ENCODE results near the gene TWIST2.
A peak's percentile ranks its signal among the peaks of the same experiment; 100 is the strongest.

TWIST2 gene

DNA sequence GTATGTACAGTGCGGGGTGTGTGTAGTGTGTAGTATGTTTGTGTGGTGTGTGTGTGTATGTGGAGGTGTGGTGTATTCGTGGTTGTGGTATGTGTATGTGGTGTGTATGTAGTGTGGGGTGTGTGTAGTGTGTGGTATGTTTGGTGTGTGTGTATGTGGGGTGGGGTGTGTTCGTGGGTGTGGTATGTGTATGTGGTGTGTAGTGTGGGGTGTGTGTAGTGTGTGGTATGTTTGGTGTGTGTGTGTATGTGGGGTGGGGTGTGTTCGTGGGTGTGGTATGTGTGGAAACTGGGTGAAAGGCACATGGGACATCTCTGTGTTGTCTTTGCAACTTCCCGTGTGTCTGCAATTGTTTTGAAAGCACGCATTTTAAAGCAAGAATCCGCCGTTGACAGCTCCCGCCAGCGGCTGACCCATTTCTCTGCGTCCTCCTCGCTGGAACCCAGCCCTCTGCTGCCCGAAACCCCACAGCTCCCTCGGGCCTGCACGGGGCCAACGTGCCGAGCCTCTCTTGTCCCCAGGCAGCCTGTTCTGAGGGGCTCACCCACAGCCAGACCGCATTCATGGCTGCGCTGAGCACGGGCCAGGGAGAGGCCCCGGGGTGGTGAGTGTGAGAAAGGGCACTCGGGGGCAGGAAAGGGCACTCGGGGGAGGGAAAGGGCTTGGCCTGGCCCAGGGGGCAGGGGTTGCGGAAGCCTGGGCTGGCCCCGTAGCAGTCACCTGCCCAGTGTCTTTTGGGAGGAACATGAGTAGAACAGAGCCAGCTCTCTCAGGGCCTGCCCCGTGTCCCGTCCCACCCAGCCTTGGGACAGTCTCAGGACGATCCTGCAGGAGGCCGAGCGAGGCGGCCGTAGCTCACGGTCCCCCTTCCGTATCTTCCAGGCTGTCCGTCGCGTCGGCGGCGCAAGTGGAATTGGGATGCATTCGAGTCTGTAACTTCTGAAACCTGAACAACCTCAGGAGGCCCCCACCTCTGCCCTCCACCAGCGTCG is 61.4 kb downstream of the TWIST2 start:
- TF ChIP-seq CREB1 (IDR thresholded peaks at IDR 0.05; ENCODE audit: low read depth) = no peak
- no peak for TF ChIP-seq RAD21 (IDR thresholded peaks at IDR 0.05; ENCODE audit: low read depth)
- TF ChIP-seq USF1 (IDR thresholded peaks at IDR 0.05) = no peak
- TF ChIP-seq FOXM1 (IDR thresholded peaks at IDR 0.05; ENCODE audit: borderline replicate concordance, low read depth) = no peak
- TF ChIP-seq CEBPB (IDR thresholded peaks at IDR 0.05) = no peak
- TF ChIP-seq EGR1 (IDR thresholded peaks at IDR 0.05) = no peak
- TF ChIP-seq, protein P1, sequence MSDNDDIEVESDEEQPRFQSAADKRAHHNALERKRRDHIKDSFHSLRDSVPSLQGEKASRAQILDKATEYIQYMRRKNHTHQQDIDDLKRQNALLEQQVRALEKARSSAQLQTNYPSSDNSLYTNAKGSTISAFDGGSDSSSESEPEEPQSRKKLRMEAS (IDR thresholded peaks at IDR 0.05) = no peak
- TF ChIP-seq TAF1 (IDR thresholded peaks at IDR 0.05; ENCODE audit: low read depth) = no peak
- no peak for TF ChIP-seq TCF12 (IDR thresholded peaks at IDR 0.05; ENCODE audit: low read depth)
- no peak for TF ChIP-seq EP300 (IDR thresholded peaks at IDR 0.05; ENCODE audit: borderline replicate concordance)
- no peak for TF ChIP-seq ZBTB7A (IDR thresholded peaks at IDR 0.05; ENCODE audit: low read depth)
- no peak for TF ChIP-seq NFIC (IDR thresholded peaks at IDR 0.05)
- TF ChIP-seq REST (IDR thresholded peaks at IDR 0.05; ENCODE audit: low read depth) = no peak
- no peak for TF ChIP-seq TEAD4 (IDR thresholded peaks at IDR 0.05)

GRCh38 chr2:238910751-238911351 is 63.0 kb downstream of the TWIST2 start:
- TF ChIP-seq RAD21 (IDR thresholded peaks at IDR 0.05; ENCODE audit: low read depth) = peak; percentile 23; the same call in 1 of the 2 replicates
- TF ChIP-seq EP300 (IDR thresholded peaks at IDR 0.05; ENCODE audit: borderline replicate concordance) = peak; percentile 90
- no peak for TF ChIP-seq REST (IDR thresholded peaks at IDR 0.05; ENCODE audit: low read depth)
- peak; percentile 70 for TF ChIP-seq YY1 (IDR thresholded peaks at IDR 0.05; ENCODE audit: low read depth)
- TF ChIP-seq TAF1 (IDR thresholded peaks at IDR 0.05; ENCODE audit: low read depth) = no peak
- TF ChIP-seq NFIC (IDR thresholded peaks at IDR 0.05) = peak; percentile 95
- TF ChIP-seq FOXM1 (IDR thresholded peaks at IDR 0.05; ENCODE audit: borderline replicate concordance, low read depth) = no peak
- TF ChIP-seq USF1 (IDR thresholded peaks at IDR 0.05) = peak; percentile 6; the same call in 1 of the 2 replicates
- peak; percentile 82 for TF ChIP-seq EGR1 (IDR thresholded peaks at IDR 0.05)
- TF ChIP-seq ZBTB7A (IDR thresholded peaks at IDR 0.05; ENCODE audit: low read depth) = peak; percentile 58; the same call in 1 of the 2 replicates
- TF ChIP-seq, protein P1 (IDR thresholded peaks at IDR 0.05) = peak; percentile 83
- TF ChIP-seq CREB1 (IDR thresholded peaks at IDR 0.05; ENCODE audit: low read depth) = no peak
- TF ChIP-seq TEAD4 (IDR thresholded peaks at IDR 0.05) = peak; percentile 82
- TF ChIP-seq TCF12 (IDR thresholded peaks at IDR 0.05; ENCODE audit: low read depth) = peak; percentile 96
- no peak for TF ChIP-seq CEBPB (IDR thresholded peaks at IDR 0.05)

DNA sequence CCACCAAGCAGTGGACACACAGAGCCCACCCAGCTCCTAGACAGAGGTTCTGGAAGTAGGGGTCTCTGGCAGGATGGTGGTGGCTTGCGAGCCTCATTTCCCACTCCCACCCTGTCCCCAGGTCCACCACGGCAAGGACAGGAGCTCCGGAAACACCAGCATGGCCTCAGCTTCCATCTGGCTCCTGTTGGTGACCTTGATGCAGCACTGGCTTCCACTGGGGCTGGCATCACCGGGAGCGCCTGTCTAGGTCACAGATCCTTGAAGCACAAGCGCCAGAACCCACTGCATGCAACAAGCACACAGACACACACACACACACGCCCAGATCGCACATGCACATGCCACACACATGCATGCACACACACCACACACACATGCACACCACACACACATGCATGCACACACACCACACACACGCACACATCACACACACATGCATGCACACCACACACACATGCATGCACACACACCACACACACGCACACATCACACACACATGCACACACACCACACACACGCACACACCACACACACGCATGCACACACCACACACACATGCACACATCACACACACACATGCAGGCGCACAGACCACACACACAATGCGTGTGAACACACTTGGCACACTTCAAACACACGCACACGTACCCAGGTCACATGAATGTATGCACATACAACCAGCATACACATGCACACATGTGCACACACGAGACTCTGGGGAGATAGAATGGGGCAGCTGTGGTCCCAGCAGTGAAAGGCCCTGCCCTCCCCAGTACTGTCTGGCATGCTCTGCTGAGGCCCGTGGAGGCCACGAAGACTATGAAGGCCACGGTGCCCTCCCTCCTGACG is 63.7 kb downstream of the TWIST2 start:
- no peak for TF ChIP-seq EGR1 (IDR thresholded peaks at IDR 0.05)
- no peak for TF ChIP-seq CEBPB (IDR thresholded peaks at IDR 0.05)
- TF ChIP-seq, protein P1 (IDR thresholded peaks at IDR 0.05) = no peak
- no peak for TF ChIP-seq FOXM1 (IDR thresholded peaks at IDR 0.05; ENCODE audit: borderline replicate concordance, low read depth)
- no peak for TF ChIP-seq TCF12 (IDR thresholded peaks at IDR 0.05; ENCODE audit: low read depth)
- no peak for TF ChIP-seq CREB1 (IDR thresholded peaks at IDR 0.05; ENCODE audit: low read depth)
- no peak for TF ChIP-seq USF1 (IDR thresholded peaks at IDR 0.05)
